Keratinocyte (primary cell): ENCODE results near the gene PRAME.

Experiments
- CTCF ChIP-seq, 3 experiments: IDR thresholded peaks in 1 of 3; conservative IDR thresholded peaks in 1 of 3; optimal IDR thresholded peaks in 1 of 3; 2 replicates in 2 of 3; 3 replicates in 1 of 3; pipeline versions ENCODE3 to v1.5.1; 2011; ENCODE audit warnings: low read length in 3 of 3, mild to moderate bottlenecking in 3 of 3, moderate library complexity in 2 of 3, control low read depth in 1 of 3, inconsistent platforms in 1 of 3; ENCODE audit not compliant: insufficient read depth in 2 of 3; ENCODE audit errors: extremely low read depth in 1 of 3
- EZH2 ChIP-seq: IDR thresholded peaks from one replicate; pipeline ENCODE4 v1.6.1; 2012; ENCODE audit warnings: inconsistent platforms, mild to moderate bottlenecking, low read length, moderate library complexity

GRCh38 chr22:22508274-22509176 lies 50.5 kb downstream of the PRAME start, which contains the start of gene ZNF280B:
- TF ChIP-seq CTCF (optimal IDR thresholded peaks at IDR 0.05 in 1 of 3, IDR thresholded peaks at IDR 0.05 in 1 of 3, conservative IDR thresholded peaks at IDR 0.05 in 1 of 3; ENCODE audit: extremely low read depth in 1 of 3, insufficient read depth in 2 of 3, low read length in 3 of 3): no peak
- TF ChIP-seq EZH2: no peak
